ENCODE results near the gene NEUROG1. TPM values are rescaled to one million over a fixed set of nuclear protein-coding genes. Genes with fewer than 3 reads are reported as not detected.
A peak's percentile ranks its signal among the peaks of the same experiment; 100 is the strongest.

NEUROG1 gene
- total RNA-seq, 4 donors from 2014 or later = not detected

DNA sequence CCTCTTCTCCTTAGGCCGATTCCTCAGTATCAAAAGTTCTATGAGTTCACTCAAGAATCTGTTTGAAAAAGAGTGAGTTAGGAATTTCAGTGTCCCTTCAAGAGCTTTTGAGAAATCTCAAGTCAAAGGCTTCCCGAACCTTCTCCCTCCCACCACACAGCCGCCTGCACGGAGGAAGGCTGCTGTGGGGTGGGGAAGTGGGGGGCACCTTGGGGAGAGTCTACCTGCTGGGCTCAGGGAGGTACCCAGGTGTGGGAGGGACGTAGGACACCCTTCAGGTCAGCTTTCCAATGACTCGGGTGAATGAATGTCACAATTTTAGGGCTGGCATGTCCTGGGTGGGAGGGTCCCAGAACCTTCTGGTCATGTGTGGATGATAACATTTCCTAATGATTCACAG is 25.5 kb upstream of the NEUROG1 start:
- TF ChIP-seq, protein P1, sequence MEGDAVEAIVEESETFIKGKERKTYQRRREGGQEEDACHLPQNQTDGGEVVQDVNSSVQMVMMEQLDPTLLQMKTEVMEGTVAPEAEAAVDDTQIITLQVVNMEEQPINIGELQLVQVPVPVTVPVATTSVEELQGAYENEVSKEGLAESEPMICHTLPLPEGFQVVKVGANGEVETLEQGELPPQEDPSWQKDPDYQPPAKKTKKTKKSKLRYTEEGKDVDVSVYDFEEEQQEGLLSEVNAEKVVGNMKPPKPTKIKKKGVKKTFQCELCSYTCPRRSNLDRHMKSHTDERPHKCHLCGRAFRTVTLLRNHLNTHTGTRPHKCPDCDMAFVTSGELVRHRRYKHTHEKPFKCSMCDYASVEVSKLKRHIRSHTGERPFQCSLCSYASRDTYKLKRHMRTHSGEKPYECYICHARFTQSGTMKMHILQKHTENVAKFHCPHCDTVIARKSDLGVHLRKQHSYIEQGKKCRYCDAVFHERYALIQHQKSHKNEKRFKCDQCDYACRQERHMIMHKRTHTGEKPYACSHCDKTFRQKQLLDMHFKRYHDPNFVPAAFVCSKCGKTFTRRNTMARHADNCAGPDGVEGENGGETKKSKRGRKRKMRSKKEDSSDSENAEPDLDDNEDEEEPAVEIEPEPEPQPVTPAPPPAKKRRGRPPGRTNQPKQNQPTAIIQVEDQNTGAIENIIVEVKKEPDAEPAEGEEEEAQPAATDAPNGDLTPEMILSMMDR (IDR thresholded peaks at IDR 0.05) = no peak
- TF ChIP-seq POLR2A (IDR thresholded peaks at IDR 0.05; ENCODE audit: low read depth) (no peak), EP300 (IDR thresholded peaks at IDR 0.05) (no peak), POLR2AphosphoS5 (IDR thresholded peaks at IDR 0.05) (no peak)
- Histone ChIP-seq H3K36me3 (no peaks in the 10 kb centered on the region), H3K4me1 (peaks cover 0 to 7% (median 1%) of the 10 kb centered on the region in 4 donors), H3K27ac (replicated peaks in 1 of 4) (no peak overlapping the region), H3K27me3 (peaks cover 0 to 45% (median 2%) of the 10 kb centered on the region in 4 donors), H3K9me3 (no peaks in the 10 kb centered on the region), H3K4me3 (no peak overlapping the region)
- DNase-seq (ENCODE audit: extremely low spot score) = no peak
- intact Hi-C loops (cut with DNase I) = loop anchor here (2.0 to 10.0 kb wide), 2 partner anchors 270 to 644 kb away; no protein-coding TSS in a partner anchor
- 88% methylated on average over 6 of the region's 6 CpGs for WGBS

DNA sequence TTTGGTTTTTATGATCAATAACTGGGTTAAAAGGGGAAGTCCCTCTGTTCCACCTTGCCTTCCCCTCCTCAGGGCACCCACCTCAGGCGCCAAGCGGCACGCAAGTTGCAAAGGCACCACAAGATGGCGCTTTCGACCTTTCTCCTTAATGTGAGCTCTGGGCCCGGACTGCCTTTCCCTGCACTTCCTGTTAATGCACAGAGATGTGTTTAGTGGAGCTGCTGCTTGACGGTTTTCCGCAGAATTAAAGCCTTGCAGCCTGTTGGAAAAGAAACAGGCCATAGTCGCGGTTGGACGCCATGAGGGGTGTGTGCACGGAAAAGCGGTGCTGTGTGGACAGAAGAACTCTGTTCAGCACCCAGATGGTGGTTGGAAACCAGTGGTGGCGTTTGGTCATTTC is 25.1 kb upstream of the NEUROG1 start:
- peaks cover 0 to 7% (median 1%) of the 10 kb centered on the region in 4 donors for H3K4me1 ChIP-seq
- no peaks in the 10 kb centered on the region for H3K36me3 ChIP-seq
- intact Hi-C loops (cut with DNase I) = loop anchor here (2.0 to 10.0 kb wide), 2 partner anchors 270 to 644 kb away; no protein-coding TSS in a partner anchor
- TF ChIP-seq, protein P1 (IDR thresholded peaks at IDR 0.05) = peak; percentile 68 to 78 (median 69)
- TF ChIP-seq EP300 (IDR thresholded peaks at IDR 0.05) = no peak
- TF ChIP-seq POLR2A (IDR thresholded peaks at IDR 0.05; ENCODE audit: low read depth) = no peak
- peak in 1 of 2 donors; percentile 16 for TF ChIP-seq POLR2AphosphoS5 (IDR thresholded peaks at IDR 0.05)
- no peak for DNase-seq (ENCODE audit: extremely low spot score)
- 17% methylated on average over 14 of the region's 14 CpGs for WGBS
- no peak overlapping the region for H3K27ac ChIP-seq (replicated peaks in 1 of 4)
- H3K9me3 ChIP-seq = no peaks in the 10 kb centered on the region
- peaks cover 0 to 45% (median 2%) of the 10 kb centered on the region in 4 donors for H3K27me3 ChIP-seq
- H3K4me3 ChIP-seq = no peak overlapping the region

DNA sequence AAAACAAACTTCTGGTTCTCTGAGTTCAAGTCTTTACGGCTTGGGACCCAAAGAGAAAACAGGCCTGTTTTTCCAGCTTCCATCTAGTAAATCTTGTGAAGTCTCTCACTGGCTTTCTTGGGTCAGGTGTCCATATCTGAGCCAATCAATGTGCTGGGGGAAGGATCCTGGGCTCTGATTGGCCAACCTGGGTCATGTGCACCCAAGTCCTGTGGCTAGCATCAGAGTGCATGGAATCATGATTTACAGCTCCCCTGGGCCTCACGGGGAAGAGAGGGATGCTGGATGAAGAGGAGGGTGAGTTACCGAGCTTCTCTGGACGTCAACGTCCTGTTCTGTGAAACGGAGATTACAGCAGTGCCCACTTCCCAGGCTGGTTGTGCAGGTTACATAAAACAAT is 23.6 kb upstream of the NEUROG1 start:
- no peak for DNase-seq (ENCODE audit: extremely low spot score)
- Histone ChIP-seq H3K4me3 (no peak overlapping the region), H3K36me3 (no peaks in the 10 kb centered on the region), H3K27me3 (peaks cover 0 to 56% (median 2%) of the 10 kb centered on the region in 4 donors), H3K9me3 (no peaks in the 10 kb centered on the region), H3K27ac (replicated peaks in 1 of 4) (no peak overlapping the region), H3K4me1 (peaks cover 0 to 7% (median 1%) of the 10 kb centered on the region in 4 donors)
- TF ChIP-seq EP300 (IDR thresholded peaks at IDR 0.05) (no peak), POLR2A (IDR thresholded peaks at IDR 0.05; ENCODE audit: low read depth) (no peak), POLR2AphosphoS5 (IDR thresholded peaks at IDR 0.05) (no peak)
- TF ChIP-seq, protein P1 (IDR thresholded peaks at IDR 0.05) = no peak
- 78% methylated on average over 6 of the region's 6 CpGs for WGBS
- intact Hi-C loops (cut with DNase I) = no loop called here

DNA sequence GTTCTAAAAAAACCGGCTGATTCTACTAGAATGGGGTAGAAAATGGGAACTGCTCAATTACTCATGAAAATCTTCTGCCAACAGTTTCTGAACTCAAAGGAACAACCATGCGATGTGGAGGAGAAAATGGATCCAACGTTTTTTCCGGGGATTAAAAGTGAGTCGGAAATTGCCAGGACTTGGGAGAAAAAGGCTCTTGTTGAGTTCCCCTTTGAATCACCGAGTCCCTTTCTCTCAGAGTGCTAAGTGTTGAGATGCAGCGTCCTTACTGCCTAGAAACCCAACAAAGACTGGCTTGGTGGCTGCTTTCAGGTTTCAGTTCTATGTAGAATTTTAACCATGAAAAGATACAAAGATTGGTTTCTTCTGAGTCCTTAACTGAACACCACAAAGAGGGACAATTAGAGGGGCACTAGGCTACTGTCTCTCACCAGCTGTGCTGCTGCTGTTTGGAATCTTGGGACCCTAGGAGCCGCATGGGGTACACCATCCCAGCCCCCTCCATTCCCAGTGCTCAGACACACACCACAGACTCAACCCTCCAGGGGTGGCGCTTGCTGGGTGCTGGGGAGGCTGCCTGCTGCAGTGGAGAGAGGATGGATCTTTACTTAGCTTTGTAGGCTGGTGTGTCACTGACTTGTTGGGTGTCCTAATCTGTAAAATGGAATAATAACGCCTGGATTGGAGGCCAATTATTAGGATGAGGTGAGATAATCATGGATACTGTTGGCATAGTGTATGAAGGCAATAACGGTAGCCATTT is 21.5 kb upstream of the NEUROG1 start:
- no peaks in the 10 kb centered on the region for H3K36me3 ChIP-seq
- peaks cover 0 to 7% (median 1%) of the 10 kb centered on the region in 4 donors for H3K4me1 ChIP-seq
- H3K9me3 ChIP-seq = no peaks in the 10 kb centered on the region
- H3K4me3 ChIP-seq = no peak overlapping the region
- intact Hi-C loops (cut with DNase I) = no loop called here
- no peak for TF ChIP-seq EP300 (IDR thresholded peaks at IDR 0.05)
- 79% methylated on average over 10 of the region's 11 CpGs for WGBS
- no peak for DNase-seq (ENCODE audit: extremely low spot score)
- H3K27me3 ChIP-seq = peaks cover 0 to 73% (median 2%) of the 10 kb centered on the region in 4 donors
- H3K27ac ChIP-seq (replicated peaks in 1 of 4) = no peak overlapping the region

DNA sequence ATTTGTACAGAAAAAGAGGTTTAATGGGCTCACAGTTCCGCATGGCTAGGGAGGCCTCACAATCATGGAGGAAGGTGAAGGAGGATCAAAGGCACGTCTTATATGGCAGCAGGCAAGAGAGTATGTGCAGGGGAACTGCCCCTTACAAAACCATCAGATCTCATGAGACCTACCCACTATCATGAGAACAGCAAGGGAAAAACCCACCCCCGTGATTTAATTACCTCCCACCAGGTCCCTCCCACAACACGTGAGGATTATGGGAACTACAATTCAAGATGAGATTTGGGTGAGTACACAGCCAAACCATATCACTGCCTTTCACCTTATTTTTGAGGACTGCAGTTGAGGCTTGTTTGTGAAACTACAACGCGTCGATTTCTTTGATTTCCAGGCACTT is 20.9 kb upstream of the NEUROG1 start:
- Histone ChIP-seq H3K27me3 (peaks cover 0 to 77% (median 2%) of the 10 kb centered on the region in 4 donors), H3K4me1 (peaks cover 0 to 7% (median 1%) of the 10 kb centered on the region in 4 donors), H3K27ac (replicated peaks in 1 of 4) (no peak overlapping the region), H3K4me3 (no peak overlapping the region), H3K9me3 (no peaks in the 10 kb centered on the region), H3K36me3 (no peaks in the 10 kb centered on the region)
- 77% methylated on average over 7 of the region's 7 CpGs for WGBS
- DNase-seq (ENCODE audit: extremely low spot score) = no peak
- intact Hi-C loops (cut with DNase I) = no loop called here
- TF ChIP-seq, protein P1 (IDR thresholded peaks at IDR 0.05) = no peak
- no peak for TF ChIP-seq POLR2A (IDR thresholded peaks at IDR 0.05; ENCODE audit: low read depth)
